ENCODE measurements around the gene S100A4. TPM values are rescaled to one million over a fixed set of nuclear protein-coding genes. Genes with fewer than 3 reads are reported as not detected.

The S100A4 gene
- total RNA-seq, 1 donor, result 63.0 TPM

DNA sequence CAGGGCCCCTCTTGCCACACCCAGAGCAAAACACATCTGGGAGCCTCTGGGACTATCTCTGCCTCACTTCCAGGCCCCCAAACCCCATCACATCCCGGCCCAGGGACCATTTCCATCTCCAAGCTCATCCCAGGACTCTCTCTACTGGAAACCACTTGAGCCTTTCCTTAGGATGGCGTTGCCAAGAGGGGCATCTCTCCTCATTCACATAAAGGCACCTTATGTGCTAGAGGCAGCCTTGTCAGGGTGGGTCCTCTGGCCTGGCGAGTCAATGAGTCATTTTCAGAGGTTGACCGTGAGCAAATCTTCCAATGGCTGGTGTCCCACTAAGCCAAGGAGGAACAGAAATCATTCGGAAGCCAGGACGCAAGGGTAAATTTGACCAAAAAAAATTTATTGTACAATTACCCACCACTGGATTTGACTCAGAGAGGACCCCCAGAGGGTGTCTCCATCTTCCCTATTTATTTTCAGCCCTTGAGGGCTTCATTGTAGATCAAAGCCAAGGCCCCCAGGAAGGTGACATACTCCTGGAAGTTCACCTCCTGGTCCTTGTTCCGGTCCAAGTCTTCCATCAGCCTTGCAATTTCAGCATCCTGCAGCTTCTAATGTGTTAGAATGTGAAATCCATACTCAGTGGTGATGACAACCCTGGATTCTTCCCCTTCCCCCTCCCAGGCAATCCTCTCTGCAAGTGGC lies 11.2 kb downstream of the S100A4 start:
- peaks cover 19% of the 10 kb centered on the region for H3K79me2 ChIP-seq (ENCODE audit: insufficient read depth, low read length)
- peak overlapping the region; percentile 85 for H3K4me3 ChIP-seq (ENCODE audit: insufficient read depth, low read length)
- peaks cover 8% of the 10 kb centered on the region for H4K20me1 ChIP-seq (ENCODE audit: insufficient read depth, low read length)
- H3K27me3 ChIP-seq (ENCODE audit: insufficient read depth, low read length), result no peaks in the 10 kb centered on the region
- TF ChIP-seq CTCF (IDR thresholded peaks at IDR 0.05; ENCODE audit: extremely low read depth, low read depth, low read length), result no peak
- peak overlapping the region; percentile 92 for H3K4me2 ChIP-seq (ENCODE audit: insufficient read depth, low read length)
- peaks cover 4% of the 10 kb centered on the region for H3K36me3 ChIP-seq (ENCODE audit: insufficient read depth, low read length)
- no peak overlapping the region for H2AFZ ChIP-seq (ENCODE audit: low read length)
- H3K4me1 ChIP-seq (ENCODE audit: insufficient read depth, low read length), result peaks cover 35% of the 10 kb centered on the region
- no peaks in the 10 kb centered on the region for H3K9me3 ChIP-seq (ENCODE audit: low read depth, low read length)
- peak overlapping the region; percentile 94 for H3K27ac ChIP-seq (ENCODE audit: low read depth, low read length)
- peak; percentile 82 for DNase-seq (ENCODE audit: insufficient read length, low spot score, missing footprints)

GRCh38 chr1:153533689-153534201 lies 11.9 kb downstream of the S100A4 start:
- peak overlapping the region; percentile 85 for H3K4me3 ChIP-seq (ENCODE audit: insufficient read depth, low read length)
- DNase-seq (ENCODE audit: insufficient read length, low spot score, missing footprints), result peak; percentile 99
- H3K4me1 ChIP-seq (ENCODE audit: insufficient read depth, low read length), result peaks cover 35% of the 10 kb centered on the region
- peak overlapping the region; percentile 78 for H2AFZ ChIP-seq (ENCODE audit: low read length)
- H4K20me1 ChIP-seq (ENCODE audit: insufficient read depth, low read length), result peaks cover 8% of the 10 kb centered on the region
- peak overlapping the region; percentile 94 for H3K27ac ChIP-seq (ENCODE audit: low read depth, low read length)
- H3K36me3 ChIP-seq (ENCODE audit: insufficient read depth, low read length), result peaks cover 4% of the 10 kb centered on the region
- no peak for TF ChIP-seq CTCF (IDR thresholded peaks at IDR 0.05; ENCODE audit: extremely low read depth, low read depth, low read length)
- H3K4me2 ChIP-seq (ENCODE audit: insufficient read depth, low read length), result peak overlapping the region; percentile 92
- H3K27me3 ChIP-seq (ENCODE audit: insufficient read depth, low read length), result no peaks in the 10 kb centered on the region
- no peaks in the 10 kb centered on the region for H3K9me3 ChIP-seq (ENCODE audit: low read depth, low read length)
- peaks cover 19% of the 10 kb centered on the region for H3K79me2 ChIP-seq (ENCODE audit: insufficient read depth, low read length)

DNA sequence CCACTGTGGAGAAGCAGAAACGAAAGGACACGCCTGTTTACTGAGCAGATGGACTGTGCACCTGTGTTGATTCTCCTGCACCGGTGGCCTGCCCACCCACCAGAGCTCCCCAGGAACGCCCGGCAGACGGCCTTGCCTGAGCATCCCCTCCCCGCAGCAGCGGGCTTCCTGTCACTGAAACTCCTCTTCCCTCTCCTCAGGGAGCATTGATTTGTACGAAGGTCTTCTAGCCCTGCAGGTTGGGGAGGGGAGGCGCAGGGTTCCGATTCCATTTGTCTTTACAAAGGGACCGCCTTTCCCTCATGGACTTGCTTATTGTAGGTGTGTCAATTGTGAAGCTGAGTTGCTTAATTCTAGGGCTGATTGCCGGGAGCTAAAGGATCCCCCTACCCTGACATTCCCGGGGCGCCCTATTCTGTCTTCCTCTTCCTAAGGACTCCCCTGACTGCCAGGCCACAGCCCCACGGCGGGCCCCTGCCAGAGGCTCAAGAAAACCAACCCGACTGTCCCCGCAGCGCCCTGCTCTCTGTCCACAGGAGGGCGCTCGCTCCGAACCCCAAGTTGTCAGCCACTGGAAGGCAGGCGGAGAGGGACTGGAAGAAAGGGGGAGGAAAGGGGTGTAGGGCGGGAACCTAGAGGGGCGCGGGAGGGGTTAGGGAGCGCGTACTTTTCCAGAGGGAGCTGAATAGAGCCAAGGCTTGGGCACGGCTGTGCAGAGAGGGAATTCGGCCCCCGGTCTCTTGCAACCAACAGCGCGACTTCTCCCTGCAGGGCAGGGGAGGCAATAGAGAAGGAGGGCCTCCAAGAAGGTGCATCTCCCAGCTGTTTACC lies 12.6 kb downstream of the S100A4 start:
- TF ChIP-seq CTCF (IDR thresholded peaks at IDR 0.05; ENCODE audit: extremely low read depth, low read depth, low read length), result peak; percentile 88
- peaks cover 8% of the 10 kb centered on the region for H4K20me1 ChIP-seq (ENCODE audit: insufficient read depth, low read length)
- H3K4me2 ChIP-seq (ENCODE audit: insufficient read depth, low read length), result peak overlapping the region; percentile 92
- H3K4me1 ChIP-seq (ENCODE audit: insufficient read depth, low read length), result peaks cover 35% of the 10 kb centered on the region
- peak overlapping the region; percentile 78 for H2AFZ ChIP-seq (ENCODE audit: low read length)
- H3K79me2 ChIP-seq (ENCODE audit: insufficient read depth, low read length), result peaks cover 19% of the 10 kb centered on the region
- DNase-seq (ENCODE audit: insufficient read length, low spot score, missing footprints), result peak; percentile 98
- H3K36me3 ChIP-seq (ENCODE audit: insufficient read depth, low read length), result peaks cover 4% of the 10 kb centered on the region
- H3K4me3 ChIP-seq (ENCODE audit: insufficient read depth, low read length), result peak overlapping the region; percentile 85
- H3K27ac ChIP-seq (ENCODE audit: low read depth, low read length), result peak overlapping the region; percentile 94
- no peaks in the 10 kb centered on the region for H3K27me3 ChIP-seq (ENCODE audit: insufficient read depth, low read length)
- H3K9me3 ChIP-seq (ENCODE audit: low read depth, low read length), result no peaks in the 10 kb centered on the region

DNA sequence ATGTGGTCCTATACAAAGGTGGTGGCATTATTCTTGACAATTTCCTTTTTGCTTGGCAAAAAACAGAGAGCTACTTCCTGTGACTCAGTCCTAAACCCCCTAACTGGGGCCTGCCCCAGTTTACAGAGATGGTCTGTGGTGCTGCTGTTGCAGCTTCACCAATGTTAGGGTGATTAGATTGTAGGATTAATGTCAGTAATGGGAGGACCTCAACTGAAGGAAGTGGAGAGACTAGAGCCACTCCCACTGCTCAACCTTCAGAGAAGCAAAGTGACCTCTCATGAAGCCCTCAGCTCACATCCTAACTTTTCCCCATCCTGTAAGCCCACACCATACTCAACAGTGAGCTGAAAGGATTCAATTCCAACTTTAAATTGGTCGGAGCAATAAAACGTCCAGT lies 13.4 kb downstream of the S100A4 start:
- H2AFZ ChIP-seq (ENCODE audit: low read length), result no peak overlapping the region
- H3K27me3 ChIP-seq (ENCODE audit: insufficient read depth, low read length), result no peaks in the 10 kb centered on the region
- H4K20me1 ChIP-seq (ENCODE audit: insufficient read depth, low read length), result peaks cover 8% of the 10 kb centered on the region
- H3K4me1 ChIP-seq (ENCODE audit: insufficient read depth, low read length), result peaks cover 37% of the 10 kb centered on the region
- H3K4me3 ChIP-seq (ENCODE audit: insufficient read depth, low read length), result no peak overlapping the region
- H3K36me3 ChIP-seq (ENCODE audit: insufficient read depth, low read length), result peaks cover 4% of the 10 kb centered on the region
- H3K79me2 ChIP-seq (ENCODE audit: insufficient read depth, low read length), result peaks cover 19% of the 10 kb centered on the region
- peak; percentile 58 for DNase-seq (ENCODE audit: insufficient read length, low spot score, missing footprints)
- no peaks in the 10 kb centered on the region for H3K9me3 ChIP-seq (ENCODE audit: low read depth, low read length)
- H3K4me2 ChIP-seq (ENCODE audit: insufficient read depth, low read length), result no peak overlapping the region
- peak overlapping the region; percentile 94 for H3K27ac ChIP-seq (ENCODE audit: low read depth, low read length)
- TF ChIP-seq CTCF (IDR thresholded peaks at IDR 0.05; ENCODE audit: extremely low read depth, low read depth, low read length), result no peak
